Spinal cord (tissue), 10 donors: ENCODE results near the gene ATP5PF. TPM values are rescaled to one million over a fixed set of nuclear protein-coding genes. Genes with fewer than 3 reads are reported as not detected.
"Not testable (repeated sequence)": the region's sequence is repeated elsewhere in the genome, so short reads cannot be mapped to it uniquely, and the experiment has no call there.

Experiments
- DNase-seq, 6 donors: peaks; one replicate each; pipeline versions ENCODE4 v3.0.0 to v3.0.0-alpha.2; 2013 to 2015; ENCODE audit warnings: low spot score in 6 of 6, low read depth in 4 of 6
- H3K27ac ChIP-seq: one replicate; pipeline ENCODE4 v1.5.1; 2013; ENCODE audit warnings: low read depth, low read length, control low read depth
- H3K27me3 ChIP-seq: one replicate; pipeline ENCODE4 v1.6.1; 2013; ENCODE audit warnings: low read length; ENCODE audit not compliant: control insufficient read depth, insufficient read depth
- H3K36me3 ChIP-seq: one replicate; pipeline ENCODE4 v1.6.1; 2013; ENCODE audit warnings: low read length; ENCODE audit not compliant: control insufficient read depth, insufficient read depth
- H3K4me1 ChIP-seq: one replicate; pipeline ENCODE4 v1.6.1; 2013; ENCODE audit warnings: low read length; ENCODE audit not compliant: control insufficient read depth, insufficient read depth
- H3K4me3 ChIP-seq: one replicate; pipeline ENCODE4 v1.5.1; 2013; ENCODE audit warnings: low read depth, low read length, control low read depth
- H3K9me3 ChIP-seq: one replicate; pipeline ENCODE4 v1.6.1; 2013; ENCODE audit warnings: low read length; ENCODE audit not compliant: control insufficient read depth, insufficient read depth
- WGBS: methylation state at CpG from one replicate; pipeline ENCODE4 v1.1.5; 2013; ENCODE audit warnings: missing lambda C conversion rate; ENCODE audit not compliant: insufficient coverage; 5-methylcytosine and 5-hydroxymethylcytosine counted together
- polyA plus RNA-seq, 2 donors: library from polyadenylated mRNA; unstranded; fragments of 120-200 nt; gene quantifications; one replicate each; pipeline ENCODE4 v1.2.1, GENCODE V29; 2013; ENCODE audit not compliant: insufficient read length in 2 of 2
- total RNA-seq, 2 donors: library from RNA; depleted of rRNA in 1 of 2; stranded (reverse); fragments of 120-200 nt in 1 of 2; fragments of >200 nt in 1 of 2; gene quantifications; one replicate each; pipeline versions ENCODE4 v1.2.3 to v1.2.4, GENCODE V29; 2013 to 2014
- donor health status: healthy.

Gene ATP5PF
- total and polyA plus RNA-seq, 4 donors = 100 to 244 (median 180) TPM

GRCh38 chr21:25701529-25701928, 33.2 kb downstream of the ATP5PF start:
- Histone ChIP-seq H3K27me3 (no peaks in the 10 kb centered on the region), H3K9me3 (no peaks in the 10 kb centered on the region), H3K4me1 (no peaks in the 10 kb centered on the region), H3K4me3 (no peak overlapping the region), H3K36me3 (peaks cover 15% of the 10 kb centered on the region), H3K27ac (no peak overlapping the region)
- no peak for DNase-seq
- no CpG with 5 or more reads among the region's 4 CpGs for WGBS

GRCh38 chr21:25700741-25701140, 34.0 kb downstream of the ATP5PF start:
- Histone ChIP-seq H3K4me1 (no peaks in the 10 kb centered on the region), H3K4me3 (no peak overlapping the region), H3K27ac (no peak overlapping the region), H3K27me3 (no peaks in the 10 kb centered on the region), H3K9me3 (no peaks in the 10 kb centered on the region), H3K36me3 (peaks cover 16% of the 10 kb centered on the region)
- WGBS = 100% methylated on average over 1 of the region's 1 CpG
- no peak for DNase-seq

GRCh38 chr21:25695461-25695860, 39.2 kb downstream of the ATP5PF start:
- H3K4me1 ChIP-seq, H3K4me3 ChIP-seq, H3K27me3 ChIP-seq, DNase-seq, H3K9me3 ChIP-seq, H3K27ac ChIP-seq: not testable (repeated sequence)
- 92% methylated on average over 23 of the region's 36 CpGs for WGBS
- peaks cover 25% of the 10 kb centered on the region for H3K36me3 ChIP-seq

GRCh38 chr21:25691976-25692375, 42.7 kb downstream of the ATP5PF start:
- Histone ChIP-seq H3K4me1 (no peaks in the 10 kb centered on the region), H3K4me3 (no peak overlapping the region), H3K27me3 (no peaks in the 10 kb centered on the region), H3K36me3 (peaks cover 13% of the 10 kb centered on the region), H3K9me3 (no peaks in the 10 kb centered on the region), H3K27ac (no peak overlapping the region)
- no peak for DNase-seq
- WGBS = 33% methylated on average over 1 of the region's 3 CpGs

- DNase-seq = no peak
- 75% methylated on average over 1 of the region's 1 CpG for WGBS
- no peaks in the 10 kb centered on the region for H3K9me3 ChIP-seq
- no peak overlapping the region for H3K27ac ChIP-seq
- peaks cover 3% of the 10 kb centered on the region for H3K36me3 ChIP-seq
- H3K4me3 ChIP-seq = no peak overlapping the region
- H3K27me3 ChIP-seq = no peaks in the 10 kb centered on the region
- H3K4me1 ChIP-seq = no peaks in the 10 kb centered on the region
Measured at GRCh38 chr21:25689226-25689625, 45.5 kb downstream of the ATP5PF start.

GRCh38 chr21:25688275-25689155, 46.2 kb downstream of the ATP5PF start:
- Histone ChIP-seq H3K27ac (no peak overlapping the region), H3K9me3 (no peaks in the 10 kb centered on the region), H3K36me3 (peaks cover 3% of the 10 kb centered on the region), H3K27me3 (no peaks in the 10 kb centered on the region), H3K4me3 (no peak overlapping the region), H3K4me1 (no peaks in the 10 kb centered on the region)
- WGBS = no CpG with 5 or more reads among the region's 9 CpGs
- no peak for DNase-seq

- no peaks in the 10 kb centered on the region for H3K9me3 ChIP-seq
- 100% methylated on average over 3 of the region's 4 CpGs for WGBS
- H3K4me1 ChIP-seq = no peaks in the 10 kb centered on the region
- H3K27me3 ChIP-seq = no peaks in the 10 kb centered on the region
- no peak overlapping the region for H3K4me3 ChIP-seq
- no peak for DNase-seq
- H3K36me3 ChIP-seq = peaks cover 3% of the 10 kb centered on the region
- no peak overlapping the region for H3K27ac ChIP-seq
Measured at GRCh38 chr21:25687787-25688186, 46.9 kb downstream of the ATP5PF start.

GRCh38 chr21:25682382-25682781, 52.3 kb downstream of the ATP5PF start:
- Histone ChIP-seq H3K9me3 (no peaks in the 10 kb centered on the region), H3K4me3 (no peak overlapping the region), H3K27me3 (no peaks in the 10 kb centered on the region), H3K36me3 (no peaks in the 10 kb centered on the region), H3K27ac (no peak overlapping the region), H3K4me1 (peaks cover 3% of the 10 kb centered on the region)
- no peak for DNase-seq
- 65% methylated on average over 9 of the region's 9 CpGs for WGBS

- no peak overlapping the region for H3K27ac ChIP-seq
- no peaks in the 10 kb centered on the region for H3K9me3 ChIP-seq
- peak in 1 of 6 donors; percentile 68 for DNase-seq
- no peaks in the 10 kb centered on the region for H3K36me3 ChIP-seq
- no peaks in the 10 kb centered on the region for H3K4me1 ChIP-seq
- H3K4me3 ChIP-seq = no peak overlapping the region
- H3K27me3 ChIP-seq = no peaks in the 10 kb centered on the region
Measured at GRCh38 chr21:25676451-25676850, 58.3 kb downstream of the ATP5PF start.
